Measurements from ENCODE around the gene LBH. TPM values are rescaled to one million over a fixed set of nuclear protein-coding genes. Genes with fewer than 3 reads are reported as not detected.

The LBH gene
- total RNA-seq, 2 experiments from 2014 or later = 3.0 to 3.7 TPM

GRCh38 chr2:30239986-30240752, 8.8 kb downstream of the LBH start:
- Histone ChIP-seq H3K36me3 (ENCODE audit: insufficient read depth, low read length) (no peaks in the 10 kb centered on the region), H3K9me2 (ENCODE audit: insufficient read depth, low read length) (no peaks in the 10 kb centered on the region), H3K27ac (ENCODE audit: low read depth, low read length, poor library complexity, severe bottlenecking) (no peak overlapping the region), H3K79me2 (ENCODE audit: insufficient read depth, low read depth, low read length) (no peaks in the 10 kb centered on the region), H3K4me3 (ENCODE audit: low read depth, low read length, poor library complexity, severe bottlenecking) (no peak overlapping the region), H4K20me1 (ENCODE audit: insufficient read depth, low read length) (no peaks in the 10 kb centered on the region), H3K4me1 (ENCODE audit: insufficient read depth, low read length, poor library complexity, severe bottlenecking) (no peaks in the 10 kb centered on the region), H2AFZ (ENCODE audit: low read length) (no peak overlapping the region), H3K4me2 (ENCODE audit: low read length) (no peak overlapping the region), H3K9me3 (ENCODE audit: low read length) (no peaks in the 10 kb centered on the region)
- no TSS peak for BruUV-seq (replicated peaks)
- intact Hi-C loops (cut with micrococcal nuclease; ENCODE audit: unreplicated experiment) = loop anchor here (1.0 kb wide), 1 partner anchor 94 kb away; no protein-coding TSS in a partner anchor
- no peak for TF ChIP-seq EZH2phosphoT487 (IDR thresholded peaks at IDR 0.05; ENCODE audit: borderline replicate concordance, low read depth, low read length)
- no peak for TF ChIP-seq CTCF (conservative IDR thresholded peaks at IDR 0.05; ENCODE audit: low read length)
- CTCF ChIA-PET (ENCODE audit: unreplicated experiment) = interaction anchor here (0.6 to 1.2 kb wide), 4 partner anchors 15 to 169 kb away, joined by 3 read pairs; no protein-coding TSS in a partner anchor
- no peak for DNase-seq (ENCODE audit: low spot score)
- POLR2A ChIA-PET = interaction anchor here (0.6 to 1.1 kb wide), 4 partner anchors 13 to 86 kb away, joined by 3 to 8 read pairs (median 4); no protein-coding TSS in a partner anchor

- BruUV-seq (replicated peaks) = no TSS peak
- intact Hi-C loops (cut with micrococcal nuclease; ENCODE audit: unreplicated experiment) = no loop called here
- Histone ChIP-seq H3K4me3 (ENCODE audit: low read depth, low read length, poor library complexity, severe bottlenecking) (no peak overlapping the region), H3K9me3 (ENCODE audit: low read length) (no peaks in the 10 kb centered on the region), H3K36me3 (ENCODE audit: insufficient read depth, low read length) (no peaks in the 10 kb centered on the region), H4K20me1 (ENCODE audit: insufficient read depth, low read length) (no peaks in the 10 kb centered on the region), H3K79me2 (ENCODE audit: insufficient read depth, low read depth, low read length) (no peaks in the 10 kb centered on the region), H3K9me2 (ENCODE audit: insufficient read depth, low read length) (no peaks in the 10 kb centered on the region), H3K4me1 (ENCODE audit: insufficient read depth, low read length, poor library complexity, severe bottlenecking) (no peaks in the 10 kb centered on the region), H3K4me2 (ENCODE audit: low read length) (no peak overlapping the region), H2AFZ (ENCODE audit: low read length) (no peak overlapping the region), H3K27ac (ENCODE audit: low read depth, low read length, poor library complexity, severe bottlenecking) (no peak overlapping the region)
- no peak for TF ChIP-seq CTCF (conservative IDR thresholded peaks at IDR 0.05; ENCODE audit: low read length)
- ChIA-PET POLR2A (interaction anchor here (0.6 to 1.9 kb wide), 3 partner anchors 10 to 190 kb away, joined by 3 to 8 read pairs (median 4); no protein-coding TSS in a partner anchor), CTCF (ENCODE audit: unreplicated experiment) (no interaction called here)
- DNase-seq (ENCODE audit: low spot score) = no peak
Measured at GRCh38 chr2:30243231-30243630, 11.9 kb downstream of the LBH start.

- ChIA-PET POLR2A (interaction anchor here (0.8 to 1.9 kb wide), 3 partner anchors 8 to 16 kb away, joined by 3 to 8 read pairs (median 3); no protein-coding TSS in a partner anchor), CTCF (ENCODE audit: unreplicated experiment) (no interaction called here)
- no peak for DNase-seq (ENCODE audit: low spot score)
- H3K36me3 ChIP-seq (ENCODE audit: insufficient read depth, low read length) = no peaks in the 10 kb centered on the region
- H2AFZ ChIP-seq (ENCODE audit: low read length) = no peak overlapping the region
- H3K4me1 ChIP-seq (ENCODE audit: insufficient read depth, low read length, poor library complexity, severe bottlenecking) = no peaks in the 10 kb centered on the region
- no peaks in the 10 kb centered on the region for H3K79me2 ChIP-seq (ENCODE audit: insufficient read depth, low read depth, low read length)
- no TSS peak for BruUV-seq (replicated peaks)
- intact Hi-C loops (cut with micrococcal nuclease; ENCODE audit: unreplicated experiment) = no loop called here
- no peaks in the 10 kb centered on the region for H3K9me3 ChIP-seq (ENCODE audit: low read length)
- TF ChIP-seq EZH2phosphoT487 (IDR thresholded peaks at IDR 0.05; ENCODE audit: borderline replicate concordance, low read depth, low read length) (no peak), CTCF (conservative IDR thresholded peaks at IDR 0.05; ENCODE audit: low read length) (no peak)
- no peaks in the 10 kb centered on the region for H4K20me1 ChIP-seq (ENCODE audit: insufficient read depth, low read length)
- H3K4me3 ChIP-seq (ENCODE audit: low read depth, low read length, poor library complexity, severe bottlenecking) = no peak overlapping the region
- H3K9me2 ChIP-seq (ENCODE audit: insufficient read depth, low read length) = no peaks in the 10 kb centered on the region
- H3K4me2 ChIP-seq (ENCODE audit: low read length) = no peak overlapping the region
- no peak overlapping the region for H3K27ac ChIP-seq (ENCODE audit: low read depth, low read length, poor library complexity, severe bottlenecking)
Measured at GRCh38 chr2:30245364-30245763, 14.0 kb downstream of the LBH start.

Measured in OCI-LY7 (cell line).